ENCODE measurements around the gene C1orf141.

- TF ChIP-seq CTCF (IDR thresholded peaks at IDR 0.05; ENCODE audit: low read length), result no peak
- TF ChIP-seq EZH2 (IDR thresholded peaks at IDR 0.05; ENCODE audit: borderline replicate concordance, low read length), result no peak
These were observed 23.6 kb upstream of the C1orf141 start for GRCh38 chr1:67158401-67158800.
